Stimulated activated CD8-positive, alpha-beta memory T cell treated with anti-CD3 and anti-CD28 coated beads, Interleukin-15, amount 100 ng/mL, for 24 hours (primary cell): ENCODE measurements around the gene TAPT1.
"Not testable (repeated sequence)": the region's sequence is repeated elsewhere in the genome, so short reads cannot be mapped to it uniquely, and the experiment has no call there.

Source experiments
- DNase-seq: peaks from one replicate; pipeline ENCODE4 v3.0.0-alpha.2; 2020; ENCODE audit warnings: low read depth

The TAPT1 gene

GRCh38 chr4:16169490-16169889 is 56.8 kb downstream of the TAPT1 start:
- DNase-seq = no peak

DNA sequence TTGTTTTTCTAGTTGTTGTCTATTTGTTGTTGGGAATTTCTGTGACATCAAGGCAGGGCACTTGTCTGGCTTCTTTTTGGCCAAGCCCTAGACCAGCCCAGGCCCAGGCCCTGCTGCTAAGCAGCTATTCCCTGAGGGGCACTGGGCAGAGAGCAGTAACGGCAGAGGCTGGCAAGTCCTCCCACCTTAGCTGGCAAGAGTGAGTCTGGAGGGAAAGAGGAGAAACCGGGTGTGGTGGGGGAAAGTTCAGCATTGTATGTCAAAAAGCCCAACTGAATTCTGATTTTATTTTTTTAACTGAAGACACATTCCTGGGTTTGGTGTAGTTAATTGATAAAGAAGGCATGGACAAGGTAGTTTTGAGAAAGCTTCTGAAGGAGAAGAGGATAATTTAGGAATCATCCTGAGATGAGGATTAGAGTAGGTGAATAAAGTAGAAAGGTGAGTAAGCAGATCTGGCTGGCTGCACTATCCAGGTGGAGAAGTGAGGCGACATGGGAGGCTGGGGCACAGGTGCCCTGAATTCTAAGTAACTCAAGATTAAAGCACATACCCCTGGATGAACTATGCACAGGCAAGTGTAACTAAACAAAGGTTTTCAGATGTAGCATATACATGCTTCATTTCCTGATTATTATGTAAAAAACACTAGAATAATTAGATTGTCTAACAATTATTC is 57.4 kb downstream of the TAPT1 start:
- DNase-seq = no peak

GRCh38 chr4:16168144-16168543 is 58.1 kb downstream of the TAPT1 start:
- DNase-seq = no peak

GRCh38 chr4:16165931-16166330 is 60.3 kb downstream of the TAPT1 start:
- DNase-seq = no peak

GRCh38 chr4:16162891-16163290 is 63.4 kb downstream of the TAPT1 start:
- DNase-seq = no peak

- no peak for DNase-seq
Observed at GRCh38 chr4:16161851-16162408, 64.3 kb downstream of the TAPT1 start.

GRCh38 chr4:16160457-16160856 is 65.8 kb downstream of the TAPT1 start:
- no peak for DNase-seq

DNA sequence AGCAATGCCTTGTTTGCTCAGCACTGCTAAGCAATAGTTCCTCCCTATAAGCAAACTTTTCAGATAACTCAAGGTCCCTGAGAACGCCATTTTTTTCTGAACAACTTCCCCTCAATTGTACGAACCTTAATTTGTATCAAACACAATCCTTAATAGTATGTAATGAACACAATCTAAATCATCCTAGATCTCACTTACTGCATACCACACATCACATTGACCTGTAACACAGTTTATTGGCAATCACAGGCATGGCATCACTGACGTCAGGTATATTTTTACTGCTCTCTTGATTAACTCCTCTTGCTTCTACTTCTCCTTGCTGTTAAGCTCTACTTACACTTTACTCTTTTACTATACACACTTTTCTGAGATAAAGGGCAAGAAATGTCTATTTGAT is 67.0 kb downstream of the TAPT1 start:
- no peak for DNase-seq

GRCh38 chr4:16158504-16158852 is 67.8 kb downstream of the TAPT1 start:
- no peak for DNase-seq

- DNase-seq = no peak
Observed at GRCh38 chr4:16157609-16158503, 68.4 kb downstream of the TAPT1 start.

GRCh38 chr4:16155528-16156169 is 70.6 kb downstream of the TAPT1 start:
- no peak for DNase-seq

DNA sequence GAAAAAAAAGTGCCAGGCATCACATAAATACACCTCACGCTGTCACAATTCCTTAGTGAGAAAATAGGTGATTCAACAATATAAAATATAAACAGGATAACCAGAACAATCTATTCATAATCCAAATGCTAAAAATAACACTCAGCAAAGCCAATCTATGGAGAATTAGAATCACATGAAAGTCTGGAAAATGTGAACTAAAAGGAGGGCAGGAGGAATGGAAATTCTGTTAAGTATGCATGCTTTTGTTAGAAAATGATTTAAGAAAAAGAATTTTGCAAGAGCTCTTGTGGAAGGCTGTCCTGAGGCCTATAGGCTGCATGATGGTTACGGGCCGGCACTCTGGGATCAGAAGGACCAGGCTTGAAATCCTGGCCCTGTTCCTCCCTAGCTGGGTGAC is 71.8 kb downstream of the TAPT1 start:
- no peak for DNase-seq

GRCh38 chr4:16150716-16151115 is 75.6 kb downstream of the TAPT1 start:
- no peak for DNase-seq

DNA sequence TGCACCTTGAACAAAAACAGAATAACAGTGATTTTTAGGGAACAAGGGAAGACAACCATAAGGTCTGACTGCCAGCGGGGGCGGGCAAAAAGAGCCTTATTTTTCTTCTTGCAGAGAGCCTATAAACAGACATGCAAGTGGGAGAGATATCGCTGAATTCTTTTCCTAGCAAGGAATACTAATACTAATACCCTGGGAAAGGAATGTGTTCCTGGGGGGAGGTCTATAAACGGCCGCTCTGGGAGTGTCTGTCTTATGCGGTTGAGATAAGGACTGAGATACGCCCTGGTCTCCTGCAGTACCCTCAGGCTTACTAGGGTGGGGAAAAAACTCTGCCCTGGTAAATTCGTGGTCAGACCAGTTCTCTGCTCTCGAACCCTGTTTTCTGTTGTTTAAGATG is 81.4 kb downstream of the TAPT1 start:
- not testable (repeated sequence) for DNase-seq

DNA sequence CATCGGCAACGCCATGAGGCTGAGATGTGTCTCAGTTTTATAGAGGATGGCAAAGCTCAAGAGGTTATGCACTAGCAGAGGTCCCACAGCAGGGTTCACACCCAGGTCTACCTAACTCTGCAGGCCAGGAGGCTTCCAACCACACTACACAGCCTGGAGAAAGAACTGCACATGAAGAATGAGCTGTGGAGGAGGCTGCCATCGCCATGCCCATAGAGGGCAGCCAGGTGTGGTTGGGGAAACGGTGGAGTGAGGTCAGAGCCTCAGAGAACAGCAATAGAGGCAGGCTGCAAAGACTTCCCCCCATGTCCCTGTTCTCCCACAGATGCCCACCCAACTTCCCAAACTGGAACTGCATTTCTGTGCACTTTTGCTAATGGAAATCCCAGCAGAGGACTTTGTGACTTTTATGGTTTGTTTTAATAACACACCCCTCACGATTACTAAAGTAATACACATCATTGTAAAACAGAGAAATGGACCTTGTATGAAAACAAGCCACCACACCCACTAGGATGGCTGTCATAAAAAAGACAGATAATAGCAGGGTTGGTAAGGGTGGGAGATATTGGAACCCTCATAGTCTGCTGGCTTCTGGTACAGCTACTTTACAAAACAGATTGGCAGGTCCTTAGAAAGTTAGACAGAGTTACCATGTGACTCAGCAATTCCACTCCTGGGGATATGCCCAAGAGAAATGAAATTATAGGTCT is 83.5 kb downstream of the TAPT1 start:
- no peak for DNase-seq

GRCh38 chr4:16140879-16141249 is 85.4 kb downstream of the TAPT1 start:
- no peak for DNase-seq

DNA sequence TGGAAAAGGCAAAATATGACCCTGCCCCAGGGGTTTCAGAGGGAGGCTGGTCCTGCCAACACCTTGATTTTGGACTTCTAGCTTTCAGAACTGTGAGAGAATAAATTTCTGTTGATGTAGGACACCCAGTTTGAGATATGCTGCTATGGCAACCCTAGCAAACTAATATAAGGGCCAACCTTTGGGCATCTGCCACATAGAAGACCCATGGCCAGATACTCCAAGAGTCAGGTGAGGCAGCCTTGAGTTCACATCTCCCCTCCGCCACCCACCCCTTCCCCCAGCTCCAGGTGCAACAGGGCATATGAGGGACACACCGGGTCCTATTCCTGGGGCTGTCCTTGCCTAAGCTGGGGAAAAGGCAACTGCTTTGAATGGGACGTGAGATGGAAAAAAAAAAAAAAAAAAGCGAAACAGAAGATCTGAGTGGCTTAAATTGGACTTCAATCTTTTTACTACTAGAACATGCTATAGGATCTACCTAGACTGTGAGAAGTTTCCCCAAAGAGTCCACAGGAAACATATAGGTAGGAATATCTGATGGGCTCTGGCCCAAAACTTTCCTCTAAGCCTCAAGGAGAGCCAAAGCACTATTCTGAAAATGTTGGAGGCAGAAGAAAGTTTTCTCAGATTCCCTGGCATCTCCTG is 85.9 kb downstream of the TAPT1 start:
- DNase-seq = no peak

GRCh38 chr4:16139066-16139945 is 87.0 kb downstream of the TAPT1 start:
- no peak for DNase-seq

- DNase-seq = no peak
Observed at GRCh38 chr4:16136827-16137226, 89.4 kb downstream of the TAPT1 start.

DNA sequence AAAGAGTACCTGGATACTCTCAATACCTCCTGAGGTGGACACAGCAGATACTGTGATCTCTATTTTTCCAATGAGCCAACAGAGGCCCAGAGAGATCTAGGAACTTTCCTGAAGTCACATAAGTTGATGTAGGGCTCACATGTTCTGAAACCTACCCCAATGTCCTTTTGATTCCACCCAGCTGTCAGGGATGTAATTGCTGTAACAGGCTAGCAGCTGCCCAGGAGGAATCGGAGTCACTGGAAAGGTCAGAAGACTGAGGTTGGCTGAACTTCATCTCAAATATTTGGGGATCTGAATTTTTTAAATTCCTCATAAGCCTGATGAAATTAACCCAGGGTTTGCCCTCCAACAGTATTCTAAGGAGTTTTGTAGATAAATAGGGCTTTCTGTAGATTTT is 90.0 kb downstream of the TAPT1 start:
- DNase-seq = no peak

GRCh38 chr4:16133406-16133805 is 92.9 kb downstream of the TAPT1 start:
- no peak for DNase-seq
